Liver (tissue), 3 donors: ENCODE measurements around the gene CDKN3.

Experiments
- FOXA1 ChIP-seq: IDR thresholded peaks from 2 replicates; pipeline ENCODE4 v1.6.1; 2016; ENCODE audit warnings: antibody characterized with exemption
- FOXA2 ChIP-seq: IDR thresholded peaks from 2 replicates; pipeline ENCODE4 v1.6.1; 2016; ENCODE audit warnings: antibody characterized with exemption
- GABPA ChIP-seq, 2 donors: IDR thresholded peaks in 1 of 2; conservative IDR thresholded peaks in 1 of 2; 2 replicates each; pipeline ENCODE4 v1.6.1; 2016; ENCODE audit warnings: antibody characterized with exemption in 2 of 2, mild to moderate bottlenecking in 1 of 2, moderate library complexity in 1 of 2
- HNF4A ChIP-seq, 2 donors: conservative IDR thresholded peaks; 2 replicates each; pipeline ENCODE4 v1.6.1; 2016; ENCODE audit warnings: antibody characterized with exemption in 2 of 2, mild to moderate bottlenecking in 2 of 2
- JUND ChIP-seq, 2 donors: IDR thresholded peaks; 2 replicates each; pipeline ENCODE4 v1.6.1; 2016; ENCODE audit warnings: antibody characterized with exemption in 2 of 2
- RAD21 ChIP-seq, 2 donors: IDR thresholded peaks; 2 replicates each; pipeline ENCODE4 v1.6.1; 2016; ENCODE audit warnings: antibody characterized with exemption in 2 of 2, mild to moderate bottlenecking in 2 of 2
- RXRA ChIP-seq, 2 donors: IDR thresholded peaks; 2 replicates each; pipeline ENCODE4 v1.6.1; 2017 to 2018; ENCODE audit warnings: antibody characterized with exemption in 2 of 2, mild to moderate bottlenecking in 1 of 2
- TAF1 ChIP-seq: conservative IDR thresholded peaks from 2 replicates; pipeline ENCODE4 v1.6.1; 2016; ENCODE audit warnings: antibody characterized with exemption, mild to moderate bottlenecking
- YY1 ChIP-seq: IDR thresholded peaks from 2 replicates; pipeline ENCODE4 v1.6.1; 2016; ENCODE audit warnings: antibody characterized with exemption, mild to moderate bottlenecking
- TF ChIP-seq, protein P1 (sequence below): fragments of 150-350 bp; IDR thresholded peaks from 2 replicates; pipeline ENCODE4 v1.5.1; 2017; ENCODE audit warnings: improper control_type of control experiment, low read depth, low read length; ENCODE audit not compliant: missing input control
- TF ChIP-seq, protein P2 (sequence below): IDR thresholded peaks from 2 replicates; pipeline ENCODE4 v1.6.1; 2016; ENCODE audit warnings: antibody characterized with exemption, mild to moderate bottlenecking
- TF ChIP-seq, protein P3 (sequence below): IDR thresholded peaks from 2 replicates; pipeline ENCODE4 v1.6.1; 2016; ENCODE audit warnings: antibody characterized with exemption
- donor health status: healthy.
- donor health status: healthy.

DNA sequence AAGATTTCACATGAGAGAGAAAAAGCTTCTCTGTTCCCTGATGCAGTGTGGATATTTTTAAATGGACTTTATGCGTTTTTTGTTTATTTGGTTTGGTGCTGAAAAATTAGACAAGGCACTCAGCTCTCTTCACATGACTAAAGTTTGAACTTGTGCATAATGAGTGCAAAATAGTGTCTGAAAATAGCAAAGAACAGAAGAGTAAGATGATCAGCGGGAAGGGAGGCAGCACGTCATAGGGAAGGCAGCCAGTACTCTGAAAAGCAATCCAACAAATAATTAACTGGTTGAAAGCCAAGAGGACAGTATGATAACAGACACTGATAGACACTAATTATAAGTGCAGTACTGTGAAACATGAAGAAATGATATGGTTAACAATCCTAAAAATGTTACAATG lies 46.6 kb upstream of the CDKN3 start:
- TF ChIP-seq, protein P1, sequence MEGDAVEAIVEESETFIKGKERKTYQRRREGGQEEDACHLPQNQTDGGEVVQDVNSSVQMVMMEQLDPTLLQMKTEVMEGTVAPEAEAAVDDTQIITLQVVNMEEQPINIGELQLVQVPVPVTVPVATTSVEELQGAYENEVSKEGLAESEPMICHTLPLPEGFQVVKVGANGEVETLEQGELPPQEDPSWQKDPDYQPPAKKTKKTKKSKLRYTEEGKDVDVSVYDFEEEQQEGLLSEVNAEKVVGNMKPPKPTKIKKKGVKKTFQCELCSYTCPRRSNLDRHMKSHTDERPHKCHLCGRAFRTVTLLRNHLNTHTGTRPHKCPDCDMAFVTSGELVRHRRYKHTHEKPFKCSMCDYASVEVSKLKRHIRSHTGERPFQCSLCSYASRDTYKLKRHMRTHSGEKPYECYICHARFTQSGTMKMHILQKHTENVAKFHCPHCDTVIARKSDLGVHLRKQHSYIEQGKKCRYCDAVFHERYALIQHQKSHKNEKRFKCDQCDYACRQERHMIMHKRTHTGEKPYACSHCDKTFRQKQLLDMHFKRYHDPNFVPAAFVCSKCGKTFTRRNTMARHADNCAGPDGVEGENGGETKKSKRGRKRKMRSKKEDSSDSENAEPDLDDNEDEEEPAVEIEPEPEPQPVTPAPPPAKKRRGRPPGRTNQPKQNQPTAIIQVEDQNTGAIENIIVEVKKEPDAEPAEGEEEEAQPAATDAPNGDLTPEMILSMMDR: no peak
- TF ChIP-seq, protein P2, sequence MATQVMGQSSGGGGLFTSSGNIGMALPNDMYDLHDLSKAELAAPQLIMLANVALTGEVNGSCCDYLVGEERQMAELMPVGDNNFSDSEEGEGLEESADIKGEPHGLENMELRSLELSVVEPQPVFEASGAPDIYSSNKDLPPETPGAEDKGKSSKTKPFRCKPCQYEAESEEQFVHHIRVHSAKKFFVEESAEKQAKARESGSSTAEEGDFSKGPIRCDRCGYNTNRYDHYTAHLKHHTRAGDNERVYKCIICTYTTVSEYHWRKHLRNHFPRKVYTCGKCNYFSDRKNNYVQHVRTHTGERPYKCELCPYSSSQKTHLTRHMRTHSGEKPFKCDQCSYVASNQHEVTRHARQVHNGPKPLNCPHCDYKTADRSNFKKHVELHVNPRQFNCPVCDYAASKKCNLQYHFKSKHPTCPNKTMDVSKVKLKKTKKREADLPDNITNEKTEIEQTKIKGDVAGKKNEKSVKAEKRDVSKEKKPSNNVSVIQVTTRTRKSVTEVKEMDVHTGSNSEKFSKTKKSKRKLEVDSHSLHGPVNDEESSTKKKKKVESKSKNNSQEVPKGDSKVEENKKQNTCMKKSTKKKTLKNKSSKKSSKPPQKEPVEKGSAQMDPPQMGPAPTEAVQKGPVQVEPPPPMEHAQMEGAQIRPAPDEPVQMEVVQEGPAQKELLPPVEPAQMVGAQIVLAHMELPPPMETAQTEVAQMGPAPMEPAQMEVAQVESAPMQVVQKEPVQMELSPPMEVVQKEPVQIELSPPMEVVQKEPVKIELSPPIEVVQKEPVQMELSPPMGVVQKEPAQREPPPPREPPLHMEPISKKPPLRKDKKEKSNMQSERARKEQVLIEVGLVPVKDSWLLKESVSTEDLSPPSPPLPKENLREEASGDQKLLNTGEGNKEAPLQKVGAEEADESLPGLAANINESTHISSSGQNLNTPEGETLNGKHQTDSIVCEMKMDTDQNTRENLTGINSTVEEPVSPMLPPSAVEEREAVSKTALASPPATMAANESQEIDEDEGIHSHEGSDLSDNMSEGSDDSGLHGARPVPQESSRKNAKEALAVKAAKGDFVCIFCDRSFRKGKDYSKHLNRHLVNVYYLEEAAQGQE: no peak
- TF ChIP-seq YY1 (no peak), JUND (IDR thresholded peaks at IDR 0.05) (no peak), HNF4A (conservative IDR thresholded peaks at IDR 0.05) (no peak), RAD21 (IDR thresholded peaks at IDR 0.05) (no peak), TAF1 (no peak), FOXA1 (no peak), FOXA2 (no peak), GABPA (IDR thresholded peaks at IDR 0.05 in 1 of 2, conservative IDR thresholded peaks at IDR 0.05 in 1 of 2) (no peak), RXRA (IDR thresholded peaks at IDR 0.05) (peak in 1 of 2 donors; percentile 12)
- TF ChIP-seq, protein P3, sequence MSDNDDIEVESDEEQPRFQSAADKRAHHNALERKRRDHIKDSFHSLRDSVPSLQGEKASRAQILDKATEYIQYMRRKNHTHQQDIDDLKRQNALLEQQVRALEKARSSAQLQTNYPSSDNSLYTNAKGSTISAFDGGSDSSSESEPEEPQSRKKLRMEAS: no peak
